Activated T-cell treated with anti-CD3 and anti-CD28 coated beads for 48 hours (primary cell): ENCODE results near the gene MYH15.

Source experiments
- DNase-seq: peaks from one replicate; pipeline ENCODE4 v3.0.0-alpha.2; 2020; ENCODE audit warnings: low read depth

Gene MYH15

DNA sequence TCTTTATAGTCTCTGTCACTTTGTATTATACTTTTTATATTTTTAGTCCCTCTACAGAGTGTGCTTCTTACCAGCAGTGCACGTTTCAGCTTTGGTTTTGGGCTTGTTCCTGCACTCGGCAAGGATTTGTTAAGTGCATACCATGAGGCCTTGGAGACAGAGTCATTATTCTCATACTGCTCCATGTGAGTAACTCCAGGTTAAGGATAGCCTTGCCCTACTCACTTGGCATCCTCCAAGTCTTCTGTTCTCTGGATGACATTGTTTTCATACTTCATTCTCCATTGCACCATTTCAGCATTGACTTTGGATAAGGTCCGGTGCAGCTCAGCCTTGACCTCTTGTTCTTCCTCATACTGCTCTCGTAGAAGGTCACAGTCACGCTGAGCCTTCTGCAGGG is 96.4 kb downstream of the MYH15 start:
- no peak for DNase-seq

DNA sequence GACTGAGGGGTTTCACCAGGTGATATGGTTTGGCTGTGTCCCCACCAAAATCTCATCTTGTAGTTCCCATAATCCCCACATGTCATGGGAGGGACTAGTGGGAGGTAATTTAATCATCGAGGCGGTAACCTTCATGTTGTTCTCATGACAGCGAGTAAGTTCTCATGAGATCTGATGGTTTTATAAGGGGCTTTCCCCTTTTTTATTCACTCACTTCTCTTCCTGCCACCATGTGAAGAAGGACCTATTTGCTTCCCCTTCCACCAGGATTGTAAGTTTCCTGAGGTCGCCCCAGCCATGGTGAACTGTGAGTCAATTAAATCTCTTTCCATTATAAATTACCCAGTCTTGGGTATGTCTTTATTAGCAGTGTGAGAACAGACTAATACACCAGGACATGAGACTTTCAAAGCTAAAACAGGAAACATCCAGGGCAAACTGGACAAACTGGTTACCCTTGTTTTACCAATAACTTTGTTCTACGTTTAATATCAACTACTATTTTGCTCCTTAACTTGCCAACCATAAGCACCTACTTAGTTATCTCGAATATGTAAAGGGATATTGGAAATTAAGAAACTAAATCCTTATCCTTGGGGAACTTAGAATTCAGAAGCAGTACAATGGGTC is 98.2 kb downstream of the MYH15 start:
- DNase-seq, result no peak

DNA sequence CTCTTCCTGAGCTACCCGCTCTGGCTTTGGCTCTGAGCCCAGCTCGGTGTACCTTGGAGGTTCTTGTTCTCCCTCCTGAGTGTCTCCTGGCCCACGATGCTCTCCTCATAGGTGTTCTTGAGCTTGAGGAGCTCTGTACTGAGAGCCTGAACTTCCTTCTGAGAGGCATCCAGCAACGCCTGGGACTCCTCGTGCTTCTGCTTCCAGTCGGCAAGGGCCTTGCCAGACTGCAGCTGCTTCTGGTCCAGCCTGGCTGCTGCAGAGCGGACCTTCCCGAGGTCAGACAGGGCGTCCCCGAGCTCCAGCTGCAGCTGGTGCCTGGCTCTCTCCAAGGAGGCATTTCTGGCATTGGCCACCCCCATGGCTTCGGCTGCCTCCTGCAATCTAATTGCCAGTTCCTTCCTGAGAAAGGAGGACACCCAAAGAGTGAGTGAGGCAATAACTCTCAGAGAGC is 99.8 kb downstream of the MYH15 start:
- no peak for DNase-seq

DNA sequence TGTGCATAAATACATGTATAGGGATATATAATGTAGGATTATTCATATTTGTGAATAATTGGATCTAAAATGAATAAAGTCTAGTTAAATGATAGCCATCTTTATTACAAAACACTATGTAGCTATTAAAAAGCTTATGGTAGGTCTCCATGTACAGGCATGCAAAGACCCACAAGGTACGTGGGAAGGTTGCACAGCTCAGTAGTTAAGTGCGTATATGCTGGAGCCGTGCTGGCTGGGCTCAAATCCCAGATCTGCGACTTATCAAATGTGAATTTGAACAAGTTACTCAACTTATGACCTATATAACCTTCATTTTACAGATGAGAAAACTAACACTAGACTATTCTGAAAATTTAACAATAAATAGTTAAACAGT is 100.6 kb downstream of the MYH15 start:
- DNase-seq, result no peak

DNA sequence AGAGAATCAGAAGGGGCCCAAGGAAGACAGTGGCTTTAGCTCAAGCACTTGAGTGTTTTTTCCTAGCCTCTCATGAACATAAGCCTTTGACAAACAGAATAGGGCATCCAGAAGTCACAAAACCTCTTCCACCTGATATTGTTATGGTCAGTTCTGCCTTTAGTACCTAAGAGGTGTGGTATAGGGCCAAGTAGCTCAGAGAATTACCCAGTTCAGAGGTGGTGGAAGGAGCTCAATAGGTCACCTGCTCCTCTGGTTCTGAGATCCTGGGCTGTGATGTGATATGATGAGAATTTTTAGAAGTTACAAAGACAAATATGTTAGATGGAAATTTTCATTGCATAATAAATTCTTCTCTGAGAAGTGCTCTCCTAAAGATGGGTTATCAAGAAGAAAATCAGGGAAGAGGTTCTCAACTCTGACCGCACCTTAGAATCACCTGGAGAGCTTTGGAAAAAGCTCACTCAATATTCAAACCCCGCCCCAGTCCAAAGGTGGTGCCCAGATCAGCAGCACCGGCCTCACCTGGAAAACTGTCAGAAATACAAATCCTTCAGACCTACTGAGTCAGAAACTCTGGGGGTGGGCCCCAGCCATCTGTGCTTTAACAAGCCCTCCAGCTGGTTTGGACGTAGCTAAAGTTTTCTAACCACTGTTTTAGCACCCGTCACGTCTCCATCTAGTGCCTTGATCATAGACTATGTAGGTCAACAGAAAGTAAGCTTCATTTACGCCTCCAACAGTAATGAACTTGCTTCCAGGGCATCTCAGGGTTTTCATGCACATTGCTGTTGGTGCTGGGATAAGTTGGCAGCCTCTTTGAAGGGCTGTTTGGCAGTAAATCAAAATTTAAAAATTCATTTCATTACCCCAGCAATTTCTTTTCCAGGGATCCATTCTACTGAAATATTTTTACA is 101.3 kb downstream of the MYH15 start:
- DNase-seq, result no peak

DNA sequence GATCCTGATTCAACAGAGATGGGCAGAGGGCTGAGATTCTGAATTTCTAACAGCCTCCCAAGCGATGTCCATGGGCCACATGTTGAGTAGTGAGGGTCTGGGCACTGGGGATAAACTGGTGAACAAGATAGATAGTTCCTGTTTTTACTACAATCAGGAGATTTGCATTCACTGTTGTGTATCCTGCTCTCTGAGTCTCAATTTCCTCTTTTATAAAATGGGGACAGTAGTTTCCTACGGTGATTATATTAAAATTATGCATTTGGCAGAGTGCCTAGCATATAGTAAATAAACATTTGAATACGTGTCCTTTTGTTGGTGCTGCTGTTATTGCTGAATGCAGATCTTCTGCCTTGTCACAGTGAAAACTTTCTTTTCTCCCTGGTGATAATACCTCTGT is 102.5 kb downstream of the MYH15 start:
- DNase-seq, result no peak

DNA sequence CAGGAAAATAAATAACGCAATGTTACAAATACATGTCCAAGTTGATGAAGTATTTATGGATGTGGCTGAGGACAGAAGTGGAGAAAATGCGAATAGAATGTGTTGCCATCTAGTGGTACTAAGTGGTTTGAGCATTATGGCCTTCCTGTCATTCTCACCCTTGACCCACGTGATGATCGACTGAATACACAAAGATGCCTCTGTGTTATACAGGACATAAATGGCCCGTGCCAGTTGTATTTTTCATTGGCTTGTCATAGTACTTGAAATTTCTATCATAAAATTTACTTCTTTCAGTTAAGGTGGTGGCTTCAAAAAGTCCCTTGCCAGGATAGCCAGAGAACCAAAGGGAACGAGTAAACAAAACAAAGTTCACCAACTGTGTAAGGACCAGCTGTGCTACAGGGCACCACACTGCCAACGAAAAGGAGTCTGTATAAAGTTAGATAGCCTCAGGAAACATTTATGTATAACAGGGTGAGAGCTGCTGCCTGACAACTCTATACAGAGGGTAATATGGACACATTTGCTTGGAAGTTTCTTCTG is 103.7 kb downstream of the MYH15 start:
- DNase-seq, result no peak

DNA sequence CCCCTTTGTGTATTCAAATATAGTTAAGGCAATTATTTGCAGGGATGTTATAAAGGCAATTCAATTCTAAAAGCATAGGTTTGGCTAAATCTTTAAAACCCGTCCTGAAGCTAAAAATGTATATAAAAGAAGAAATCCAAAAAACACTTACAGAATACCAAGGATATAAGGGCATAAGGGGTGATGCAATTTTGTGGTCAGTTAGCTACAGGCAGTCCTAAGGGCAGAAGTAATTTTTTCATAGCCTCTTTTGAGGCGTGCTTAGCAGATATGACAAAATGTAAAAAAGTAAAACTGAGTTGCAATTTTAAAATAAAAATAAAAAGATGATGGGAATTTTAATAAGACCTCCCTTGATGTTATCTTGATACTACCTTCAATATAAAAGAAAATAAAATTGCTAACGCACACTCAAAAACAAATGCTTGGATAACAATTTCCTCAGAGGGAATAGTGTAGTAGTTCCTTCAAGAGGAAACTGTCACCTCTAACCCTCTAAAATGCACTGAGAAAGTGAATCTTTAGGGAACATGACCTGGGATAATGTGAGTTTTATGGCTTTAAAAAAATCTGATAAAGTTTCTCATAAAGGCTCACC is 104.2 kb downstream of the MYH15 start:
- DNase-seq, result no peak

DNA sequence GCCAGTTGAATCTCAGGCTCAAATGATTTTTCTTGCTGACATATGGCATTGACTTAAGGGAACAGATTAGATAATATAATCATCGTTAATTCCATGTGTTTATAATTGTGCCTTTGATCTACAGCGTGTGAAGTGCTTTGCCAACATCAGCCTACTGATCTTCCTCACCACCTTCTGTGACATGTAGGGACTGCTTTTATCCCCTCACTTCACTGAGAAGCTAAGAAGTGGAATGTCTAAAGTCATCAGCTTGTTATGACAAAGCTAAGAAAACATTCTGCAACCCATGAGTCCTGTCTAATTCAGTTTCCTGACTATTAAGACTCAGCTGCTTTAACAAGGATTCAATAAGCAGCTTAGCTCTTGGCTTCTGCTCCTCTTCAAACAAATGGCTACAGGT is 106.0 kb downstream of the MYH15 start:
- no peak for DNase-seq

DNA sequence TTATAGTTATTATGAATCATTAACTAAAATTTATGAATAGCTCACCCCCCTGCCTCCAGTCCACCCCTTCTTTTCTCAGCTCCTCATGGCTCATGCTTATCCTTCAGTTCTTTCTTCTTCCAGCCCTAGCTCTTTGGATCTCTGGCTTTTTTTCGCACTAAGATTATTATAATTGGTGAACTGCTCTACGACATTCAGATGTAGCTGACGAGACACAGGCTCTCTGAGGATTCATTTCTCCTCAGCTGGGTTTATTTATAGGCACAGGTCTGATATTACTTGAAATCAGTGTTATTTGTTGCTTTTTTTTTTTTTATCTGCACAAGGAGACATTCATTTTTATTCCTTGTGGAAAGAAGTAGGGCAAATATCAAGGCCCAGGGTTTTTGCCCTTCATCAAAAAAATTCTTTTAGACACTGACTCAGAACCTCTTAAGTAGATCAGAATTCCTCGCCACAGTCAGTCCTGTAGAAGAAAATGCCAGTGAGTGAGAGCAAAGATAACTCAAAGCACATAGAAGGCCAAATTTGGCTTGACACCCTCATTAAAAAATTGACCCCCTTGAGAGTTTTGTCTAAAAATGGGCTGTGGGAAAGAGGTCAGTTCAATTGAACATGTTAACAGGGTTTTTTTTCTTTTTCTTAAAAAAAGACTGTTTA is 106.6 kb downstream of the MYH15 start:
- DNase-seq, result no peak

DNA sequence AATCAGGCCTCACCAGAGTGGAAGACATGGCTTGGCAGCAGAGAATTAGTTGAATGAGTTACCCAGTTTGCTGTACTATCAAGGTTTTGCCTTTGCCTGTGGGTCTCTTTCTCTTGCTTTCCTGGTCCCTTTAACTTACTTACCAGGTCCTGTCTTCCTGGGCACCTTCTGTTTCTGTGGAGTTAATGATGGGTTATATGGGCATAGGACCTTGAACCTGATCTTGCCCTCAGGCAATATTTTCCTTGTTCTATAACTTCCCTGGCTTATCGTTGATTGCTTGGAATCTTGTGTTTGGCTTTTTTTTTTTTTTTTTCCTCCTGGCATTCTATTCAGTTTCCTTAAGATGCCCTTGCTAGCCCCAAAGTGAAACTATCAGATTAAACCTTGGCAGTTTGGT is 107.2 kb downstream of the MYH15 start:
- no peak for DNase-seq

DNA sequence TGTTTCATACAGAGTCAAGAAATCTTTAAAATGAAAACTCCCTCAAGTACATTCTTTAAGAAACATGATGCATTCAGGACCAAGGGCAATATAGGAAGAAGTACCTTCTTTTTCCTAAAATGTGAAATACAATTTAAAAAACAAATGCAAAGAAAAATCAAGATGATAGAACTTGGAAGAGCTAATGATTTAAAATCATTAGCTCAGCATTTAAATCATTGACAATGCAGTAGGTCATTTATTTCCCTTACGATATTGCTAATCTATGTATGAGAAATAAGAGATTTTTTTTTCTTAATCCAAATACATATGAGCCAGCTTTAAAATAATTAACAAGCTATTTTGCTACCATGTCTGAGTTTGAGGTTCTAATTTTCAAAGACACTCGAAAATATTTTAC is 108.6 kb downstream of the MYH15 start:
- DNase-seq, result no peak

DNA sequence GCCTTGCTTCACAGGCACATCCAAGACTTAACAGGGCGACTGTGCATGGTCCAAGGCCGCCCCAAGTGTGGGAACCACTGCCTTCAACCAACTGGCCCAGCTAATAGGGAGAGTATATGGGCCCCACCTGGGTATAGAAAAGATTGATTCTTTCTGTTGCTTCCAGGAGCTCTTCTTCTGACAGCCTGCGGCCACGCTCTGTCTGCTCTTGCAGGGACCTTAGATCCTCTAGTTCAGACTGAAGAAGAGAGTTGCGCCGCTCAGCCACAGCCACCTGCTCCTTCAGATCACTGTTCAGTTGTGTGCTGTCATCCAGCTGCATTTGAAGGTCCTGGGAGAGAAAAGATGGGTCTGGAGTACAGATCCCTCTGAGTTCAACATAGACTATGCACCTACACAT is 111.9 kb downstream of the MYH15 start:
- DNase-seq, result no peak

DNA sequence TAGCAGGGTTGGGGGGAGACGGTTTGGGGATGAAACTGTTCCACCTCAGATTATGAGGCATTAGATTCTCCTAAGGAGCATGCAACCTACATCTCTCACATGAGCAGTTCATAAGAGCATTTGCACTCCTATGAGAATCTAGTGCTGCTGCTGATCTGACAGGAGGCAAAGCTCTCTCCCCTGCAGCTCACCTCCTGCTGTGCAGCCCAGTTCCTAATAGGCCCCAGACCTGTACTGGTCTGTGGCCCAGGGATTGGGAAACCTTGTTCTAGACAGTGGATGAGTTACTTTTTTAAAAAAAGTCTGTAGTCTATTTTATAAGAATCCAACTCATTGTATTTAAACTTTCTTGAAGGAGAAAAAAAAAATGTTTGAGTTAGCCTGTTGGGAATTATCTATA is 114.1 kb downstream of the MYH15 start:
- no peak for DNase-seq

DNA sequence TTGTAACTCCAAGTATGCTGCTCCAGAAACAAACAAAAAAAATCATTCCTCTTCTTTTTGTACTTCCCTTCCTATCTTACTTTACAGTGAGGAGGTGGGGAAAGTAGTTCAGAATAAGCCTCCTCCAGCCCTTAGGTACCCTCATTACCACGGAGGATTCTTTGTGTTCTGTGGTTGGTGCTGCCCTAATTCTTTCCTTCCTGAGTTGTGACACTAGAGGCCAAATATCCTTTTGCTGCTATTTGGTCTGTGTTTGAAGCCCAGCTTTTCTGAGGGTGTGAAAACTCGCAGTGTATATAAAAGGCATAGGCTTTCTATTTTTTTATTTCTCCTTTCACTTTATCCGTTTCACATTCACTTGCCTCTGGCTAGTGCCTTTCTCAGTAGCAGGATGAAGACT is 115.8 kb downstream of the MYH15 start:
- no peak for DNase-seq

DNA sequence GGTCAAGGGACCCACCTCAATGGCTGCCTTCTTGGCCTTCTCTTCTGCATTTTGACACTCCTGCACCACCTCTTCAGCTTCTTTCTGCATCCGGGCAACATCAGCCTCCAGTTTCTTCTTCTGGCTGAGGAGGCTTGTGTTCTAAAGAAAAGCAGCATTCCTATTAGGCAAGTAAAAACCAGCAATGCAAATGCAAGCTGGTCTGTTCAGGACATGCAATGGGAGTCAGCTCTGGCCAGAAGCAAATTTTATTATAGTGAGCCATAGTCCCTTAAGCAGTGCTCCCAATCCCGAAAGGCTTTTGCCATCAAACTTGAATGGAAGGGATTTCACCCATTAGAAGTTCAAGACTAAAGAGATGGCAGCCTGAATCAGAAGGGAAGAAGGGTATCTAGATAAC is 116.4 kb downstream of the MYH15 start:
- DNase-seq, result no peak

DNA sequence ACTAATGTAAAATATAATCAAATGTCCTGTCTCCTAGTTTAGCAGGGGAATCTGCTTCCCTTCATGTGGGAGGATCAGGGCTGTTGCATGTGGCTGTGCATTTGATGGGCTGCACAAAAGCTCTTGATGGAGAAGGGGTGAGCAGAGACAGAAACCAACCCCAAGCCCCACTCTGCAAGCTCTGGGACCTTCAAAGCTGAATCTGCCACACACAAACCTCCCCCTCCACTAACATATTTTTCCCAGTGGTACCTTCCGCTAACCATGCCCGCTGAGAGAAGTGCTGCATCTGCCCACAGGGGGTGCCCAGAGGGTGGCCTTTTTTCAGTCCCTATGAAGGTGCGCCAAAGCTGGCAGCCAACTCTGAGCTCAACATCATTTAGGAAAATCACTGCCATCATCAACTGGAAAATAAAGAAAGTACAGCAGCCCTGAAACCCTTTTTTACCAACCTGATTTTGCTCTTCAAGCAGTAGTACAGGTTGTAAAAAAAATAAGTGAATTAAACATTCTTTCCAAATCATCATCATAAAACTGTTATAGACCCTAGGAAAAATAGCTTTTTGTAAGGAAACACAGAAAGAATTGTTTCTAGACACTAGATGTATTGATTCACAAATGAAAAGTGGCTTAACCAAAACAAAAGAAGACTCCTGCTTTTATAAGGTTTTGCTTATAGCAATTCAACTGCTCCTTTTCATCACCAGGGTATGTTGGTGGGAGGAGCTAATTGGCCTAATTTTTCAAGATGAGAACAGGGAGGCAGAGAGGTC is 117.1 kb downstream of the MYH15 start:
- no peak for DNase-seq

DNA sequence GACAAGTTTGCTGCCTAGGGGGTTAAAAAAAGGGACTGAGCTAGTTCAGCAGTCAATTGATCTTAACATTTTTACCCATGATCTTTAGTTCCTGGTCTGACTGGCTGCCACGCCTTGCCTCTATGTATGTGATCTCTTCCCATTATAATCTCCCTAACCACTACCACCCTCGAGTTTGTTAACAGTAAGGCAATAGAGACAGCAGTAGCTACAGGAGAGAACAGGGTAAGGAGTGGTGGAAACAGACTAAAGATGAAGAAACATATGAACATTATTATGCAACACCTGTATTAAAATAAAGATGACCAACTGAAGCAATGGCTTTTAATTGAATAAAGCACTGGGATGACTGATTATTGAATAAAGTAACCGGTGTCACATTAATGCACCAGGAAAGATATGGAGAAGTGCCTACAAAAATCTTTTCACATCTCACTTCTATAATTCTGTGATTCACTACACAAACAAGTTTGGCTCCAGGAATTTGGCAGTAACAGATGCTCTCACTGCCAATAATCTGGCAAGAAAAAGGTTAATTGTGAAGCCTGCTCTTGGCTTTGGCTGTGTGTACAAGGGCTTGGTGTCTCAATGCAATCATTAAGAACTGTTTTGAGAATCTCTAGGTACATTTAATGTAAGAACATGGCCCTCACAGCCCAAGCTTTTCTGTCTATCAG is 118.3 kb downstream of the MYH15 start:
- no peak for DNase-seq

DNA sequence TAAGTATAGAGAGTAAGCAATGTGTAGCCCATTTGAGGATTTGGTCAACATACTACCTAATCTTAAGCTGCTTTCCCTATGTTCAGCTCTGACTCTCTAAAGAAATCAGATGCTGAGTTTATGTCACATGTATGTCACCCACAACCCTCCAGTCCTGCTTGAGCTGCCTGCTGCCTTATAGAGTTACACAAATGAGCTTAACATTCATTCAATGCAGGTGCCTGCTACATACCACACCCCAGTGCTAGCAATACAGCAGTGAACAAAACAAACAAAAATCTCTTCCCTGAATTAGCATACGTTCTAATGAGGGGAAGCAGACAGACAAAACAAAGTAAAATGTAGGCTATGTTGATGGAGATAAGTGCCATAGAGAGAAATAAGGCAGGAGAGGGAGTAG is 121.0 kb downstream of the MYH15 start:
- DNase-seq, result no peak

DNA sequence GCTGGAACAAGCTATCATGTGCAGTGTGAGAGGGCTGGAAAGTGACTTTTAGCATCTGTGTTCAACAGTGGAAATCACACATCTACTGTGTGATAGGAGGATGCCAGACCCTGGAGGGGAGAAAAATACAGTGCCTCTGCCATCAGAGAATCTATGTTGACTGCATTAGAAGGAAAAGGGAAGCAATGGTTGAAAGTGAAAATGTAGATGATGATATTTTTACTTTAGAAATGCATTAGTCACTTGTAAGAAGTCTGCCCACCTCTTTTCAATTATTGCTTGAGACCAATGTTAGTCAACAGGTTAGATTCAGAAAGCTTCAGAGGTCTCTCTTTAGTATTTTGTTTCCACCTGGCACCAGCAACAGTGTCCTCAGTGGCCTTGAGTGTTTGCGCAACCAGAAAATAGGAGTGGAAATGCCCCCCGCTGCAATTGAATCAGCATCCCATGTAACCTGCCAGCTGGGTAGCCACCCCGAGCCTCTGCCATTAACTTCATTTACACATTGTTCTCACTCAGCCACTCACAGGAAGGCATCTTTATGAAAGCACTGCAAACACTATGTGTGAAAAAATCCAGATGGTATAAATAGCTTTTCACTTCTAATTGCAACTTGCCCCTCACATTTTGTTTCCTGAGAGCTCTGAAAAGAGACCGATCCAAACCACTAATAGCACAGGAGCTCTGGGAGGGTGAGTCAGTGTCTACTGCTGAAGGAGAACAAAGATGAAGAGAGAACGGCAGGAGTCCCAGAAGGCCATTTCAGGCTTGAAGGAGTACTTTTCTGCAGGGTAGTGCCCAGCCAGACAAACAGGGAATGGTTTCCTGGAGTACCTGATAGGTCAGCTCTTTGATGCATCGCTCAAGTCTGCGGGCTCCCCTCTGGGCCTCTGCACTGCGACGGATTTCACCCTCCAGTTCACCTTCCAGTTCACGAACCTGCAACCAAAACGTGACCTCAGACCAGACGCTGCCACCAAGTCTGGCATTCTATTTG is 122.0 kb downstream of the MYH15 start:
- DNase-seq, result no peak
